Embryonic facial prominence (tissue), 1 donor: ENCODE measurements around the gene CIZ1.

Experiments
- DNase-seq: peaks from one replicate; pipeline ENCODE4 v3.0.0-alpha.2; 2016; ENCODE audit errors: extremely low spot score

CIZ1 gene

GRCh38 chr9:128213746-128214497 is 22.6 kb upstream of the CIZ1 start:
- DNase-seq: no peak

DNA sequence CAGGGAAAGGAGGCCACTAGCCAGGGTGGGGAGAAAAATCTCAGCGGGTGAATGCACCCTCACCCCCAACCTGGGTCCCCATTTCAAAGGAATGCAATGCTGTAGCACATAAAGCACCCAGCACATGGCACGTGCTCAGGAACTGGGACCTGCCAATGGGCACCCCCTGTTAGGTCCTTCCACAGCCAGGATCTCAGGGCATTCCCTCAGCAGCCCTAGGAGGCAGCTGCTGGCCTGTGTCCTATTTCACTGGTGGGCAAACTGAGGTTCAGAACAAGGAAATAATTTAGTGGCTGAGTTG is 20.6 kb upstream of the CIZ1 start:
- no peak for DNase-seq

DNA sequence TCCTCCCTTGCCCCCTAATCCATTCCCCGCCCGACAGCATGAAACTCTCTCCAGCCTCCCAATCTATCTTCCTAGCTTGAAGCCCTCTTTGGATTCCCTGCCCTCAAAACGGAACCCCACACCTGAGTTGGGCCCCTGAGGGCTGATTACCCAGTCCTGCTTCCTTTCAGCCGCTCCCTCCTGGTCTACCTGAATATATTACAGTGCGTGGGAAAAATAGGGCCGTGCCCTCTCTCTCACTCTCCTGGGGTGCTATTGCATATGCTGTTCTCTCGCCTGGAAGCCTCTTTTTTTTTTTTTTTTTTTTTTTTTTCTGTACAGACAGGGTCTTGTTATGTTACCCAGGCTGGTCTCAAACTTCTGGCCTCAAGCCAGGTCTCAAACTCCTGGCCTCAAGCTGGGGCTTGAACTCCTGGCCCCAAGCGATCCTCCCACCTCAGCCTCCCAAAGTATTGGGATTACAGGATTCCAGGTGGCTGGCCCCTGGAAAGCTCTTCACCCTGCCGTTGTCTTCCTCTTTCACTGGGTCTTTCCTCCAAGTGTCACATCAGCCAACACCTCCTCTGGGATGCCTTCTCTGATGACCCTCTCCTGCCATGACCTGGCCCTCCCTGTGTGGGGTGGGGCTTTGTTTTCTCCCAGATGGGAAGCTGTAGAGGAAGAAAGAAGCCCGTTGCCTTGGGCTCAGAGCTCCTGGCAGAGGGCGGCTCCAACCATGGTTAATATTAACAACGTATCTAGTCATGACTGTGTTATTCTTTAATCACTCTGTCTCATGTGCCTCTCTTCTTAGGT is 20.0 kb upstream of the CIZ1 start:
- no peak for DNase-seq

GRCh38 chr9:128208946-128209669 is 17.7 kb upstream of the CIZ1 start:
- no peak for DNase-seq

- no peak for DNase-seq
Observed at GRCh38 chr9:128208386-128208785, 17.0 kb upstream of the CIZ1 start.

DNA sequence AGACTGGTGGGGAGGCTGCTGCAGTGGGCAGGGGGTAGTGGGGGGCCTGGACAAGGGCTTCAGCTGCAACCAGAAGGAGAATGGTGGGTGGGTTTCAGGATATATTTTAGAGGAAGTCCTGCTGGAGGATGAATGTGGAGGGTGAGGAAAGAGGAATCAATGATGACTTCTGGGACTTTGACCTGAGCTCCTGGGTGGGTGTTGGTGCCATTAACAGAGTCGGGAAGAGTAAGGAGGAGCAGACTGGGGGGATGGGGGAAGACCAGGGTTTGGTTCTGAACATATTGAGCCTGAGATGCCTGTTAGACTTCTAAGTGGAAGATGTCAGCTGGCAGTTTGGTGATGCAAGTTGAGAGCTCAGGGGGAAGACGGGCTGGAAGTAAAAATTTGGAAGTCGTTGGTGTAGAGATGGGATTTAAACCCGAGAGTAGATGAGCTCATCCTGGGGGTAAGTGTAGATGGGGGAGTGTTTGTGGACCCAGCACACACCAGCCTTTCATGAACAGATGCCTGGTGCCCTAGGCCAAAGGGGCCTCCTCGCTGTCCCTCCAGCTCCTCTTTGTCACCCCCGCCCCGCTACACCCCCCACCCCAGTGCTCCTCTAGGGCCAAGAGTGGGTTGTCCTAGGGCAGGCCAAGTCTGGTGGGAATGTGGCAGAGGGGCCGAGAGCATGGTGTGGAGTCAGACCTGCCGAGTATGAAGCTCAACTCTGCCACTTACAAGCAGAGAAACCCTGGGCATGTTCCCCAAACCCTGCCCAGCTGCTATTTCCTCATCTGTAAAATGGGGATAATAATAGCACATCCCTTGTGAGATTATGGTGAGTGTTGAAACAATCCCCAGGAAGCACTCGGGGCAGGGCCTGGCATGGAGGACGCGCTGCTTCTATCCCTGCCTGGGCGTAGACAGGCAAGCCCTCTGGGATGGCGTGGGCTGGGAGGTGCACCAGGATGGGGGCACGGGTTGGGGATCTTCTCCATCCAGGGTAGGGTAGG is 15.8 kb upstream of the CIZ1 start:
- DNase-seq: no peak

DNA sequence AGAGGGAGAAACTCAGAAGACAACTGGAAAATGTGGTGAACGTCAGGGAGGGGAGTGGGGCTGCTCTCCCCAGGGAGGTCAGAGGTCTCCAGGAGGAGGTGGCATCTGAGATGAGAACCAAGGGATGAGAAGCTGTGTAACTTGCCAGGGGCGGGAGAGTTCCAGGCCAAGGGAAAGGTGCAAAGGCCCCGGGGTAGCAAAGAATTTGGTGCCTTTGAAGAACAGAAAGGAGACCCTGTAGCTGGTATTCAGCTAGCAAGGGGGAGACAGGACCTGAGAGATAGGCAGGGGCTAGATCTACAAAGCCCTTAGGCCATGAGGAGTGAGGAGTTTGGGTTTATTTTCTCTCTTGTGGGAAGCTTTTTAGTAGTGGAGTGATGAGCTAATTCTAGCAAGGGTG is 15.1 kb upstream of the CIZ1 start:
- DNase-seq: no peak

- DNase-seq: no peak
Observed at GRCh38 chr9:128205296-128205944, 14.0 kb upstream of the CIZ1 start.

GRCh38 chr9:128204858-128205257 is 13.5 kb upstream of the CIZ1 start:
- no peak for DNase-seq

GRCh38 chr9:128203707-128204551 is 12.6 kb upstream of the CIZ1 start:
- DNase-seq: no peak

DNA sequence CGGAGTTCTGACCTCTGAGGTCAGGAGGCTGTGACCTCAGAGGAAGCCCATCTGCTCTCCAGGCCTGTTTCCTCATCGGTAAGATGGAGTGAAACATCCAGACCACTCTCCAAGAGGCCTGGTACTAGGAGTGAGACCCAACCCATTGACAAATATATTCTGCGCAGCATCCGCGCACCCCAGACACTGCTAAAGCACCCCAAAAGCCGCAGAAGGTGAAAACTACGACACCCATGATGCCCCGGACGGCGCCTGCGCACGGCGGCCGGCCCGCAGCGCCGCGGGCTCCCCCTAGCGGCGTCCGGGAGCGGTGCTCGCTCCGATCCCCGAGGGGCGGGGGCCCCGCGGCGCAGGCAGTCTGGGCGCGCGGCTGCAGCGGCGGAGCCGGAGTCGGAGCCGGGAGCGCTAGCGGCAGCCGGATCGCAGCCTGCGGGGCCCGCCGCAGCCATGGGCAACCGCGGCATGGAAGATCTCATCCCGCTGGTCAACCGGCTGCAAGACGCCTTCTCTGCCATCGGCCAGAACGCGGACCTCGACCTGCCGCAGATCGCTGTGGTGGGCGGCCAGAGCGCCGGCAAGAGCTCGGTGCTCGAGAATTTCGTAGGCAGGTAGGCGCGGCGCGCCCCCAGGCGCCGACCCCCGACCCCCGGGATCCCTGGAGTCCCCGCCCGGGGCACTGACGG is 11.8 kb upstream of the CIZ1 start, which contains the start of gene DNM1:
DNM1 (plus strand) TSS at position 356 of the 683 bp plus-strand sequence; CDS start at position 448, 92 bp downstream.
- DNase-seq: no peak

DNA sequence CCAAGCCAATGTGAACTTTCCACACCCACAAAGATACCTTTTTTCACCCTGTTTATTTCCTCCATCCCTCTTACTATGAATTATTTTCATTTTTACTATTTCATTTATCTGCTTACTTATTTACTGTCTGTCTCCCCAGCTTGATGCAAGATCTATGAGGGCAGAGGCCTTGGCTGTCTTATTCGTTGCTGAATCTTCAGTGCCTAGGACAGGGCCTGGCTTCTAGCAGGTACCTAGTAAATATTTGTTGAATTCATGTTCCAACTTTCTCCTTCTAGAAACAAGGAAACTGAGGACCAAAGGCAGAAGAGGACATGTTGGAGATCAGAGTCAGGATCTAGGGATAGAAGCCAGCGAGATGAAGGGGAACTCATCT is 11.3 kb upstream of the CIZ1 start:
- DNase-seq: no peak

DNA sequence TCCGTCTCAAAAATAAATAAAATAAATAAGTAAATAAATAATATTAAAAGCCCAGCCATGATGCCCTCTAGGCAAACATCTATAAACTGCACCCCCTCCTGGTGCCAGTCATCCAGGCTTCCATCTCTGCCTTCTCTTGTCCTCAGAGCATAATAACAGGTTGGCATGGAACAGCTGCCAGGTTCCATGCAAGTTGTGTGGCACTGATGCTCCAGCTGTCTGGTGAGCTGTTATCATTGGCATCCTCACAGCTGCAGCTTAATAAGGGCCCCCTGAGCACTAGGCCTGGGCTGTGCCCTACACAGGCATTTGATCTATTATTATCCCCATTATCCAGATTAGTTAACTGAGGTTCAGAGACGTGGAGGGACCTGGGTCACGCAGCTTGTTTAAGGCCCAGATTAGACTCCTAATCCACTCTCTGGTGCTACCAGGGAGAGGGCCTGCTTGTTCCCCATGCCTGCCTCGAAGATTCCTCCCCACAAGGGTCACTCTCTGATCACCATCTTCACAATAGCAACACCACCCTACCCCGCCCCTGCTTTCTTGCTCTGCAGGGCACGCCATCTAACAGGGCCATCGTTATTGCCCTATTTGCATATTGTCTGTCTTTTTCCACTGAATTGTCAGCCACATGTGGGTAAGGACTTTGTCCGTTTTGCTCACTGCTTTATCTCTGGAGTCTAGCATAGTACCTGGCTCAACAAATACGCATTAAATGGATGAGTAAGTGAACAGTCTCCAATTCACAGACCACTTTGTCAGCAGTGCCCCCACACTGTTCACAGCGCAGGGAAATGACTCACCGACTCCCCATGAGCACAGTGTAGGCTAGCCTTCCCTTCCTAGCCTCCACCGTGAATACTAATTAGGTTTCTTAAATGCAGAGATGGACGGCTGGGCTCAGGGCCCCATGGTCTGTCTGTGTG is 10.3 kb upstream of the CIZ1 start:
- no peak for DNase-seq

DNA sequence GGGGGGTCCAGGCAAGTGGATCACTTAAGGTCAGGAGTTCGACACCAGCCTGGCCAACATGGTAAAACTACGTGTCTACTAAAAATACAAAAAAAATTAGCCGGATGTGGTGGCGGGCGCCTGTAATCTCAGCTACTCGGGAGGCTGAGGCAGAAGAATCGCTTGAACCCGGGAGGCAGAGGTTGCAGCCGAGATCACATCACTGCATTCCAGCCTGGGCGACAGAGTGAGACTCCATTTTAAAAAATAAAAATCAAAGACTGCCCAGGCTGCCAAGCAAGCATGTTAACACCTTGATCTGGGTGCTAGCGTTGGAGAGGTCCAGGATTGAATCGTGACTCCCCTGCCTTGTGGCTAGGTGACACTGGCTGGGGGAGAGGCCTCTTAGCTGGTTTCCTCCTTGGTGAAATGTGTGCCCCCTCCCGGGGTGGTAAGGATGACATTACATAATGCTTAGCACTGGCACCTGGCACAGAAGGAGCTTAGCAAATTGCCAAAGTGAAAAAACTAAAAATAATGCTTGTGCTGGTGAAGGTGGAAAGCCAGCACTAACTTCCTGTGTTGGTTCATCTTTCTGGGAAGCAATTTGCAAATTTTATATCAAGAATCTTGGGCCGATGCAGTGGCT is 2.2 kb upstream of the CIZ1 start:
- DNase-seq: no peak

GRCh38 chr9:128192601-128193371 is 1.4 kb upstream of the CIZ1 start:
- peak; percentile 58 for DNase-seq

GRCh38 chr9:128190516-128191405 is 611 bp downstream of the CIZ1 start:
- DNase-seq: no peak
